Peyer's patch (tissue), 4 donors: Measurements from ENCODE around the gene RYK. TPM values are rescaled to one million over a fixed set of nuclear protein-coding genes. Genes with fewer than 3 reads are reported as not detected.
"Not testable (repeated sequence)": the region's sequence is repeated elsewhere in the genome, so short reads cannot be mapped to it uniquely, and the experiment has no call there.

Source experiments
- DNase-seq, 3 donors: peaks; one replicate each; pipeline ENCODE4 v3.0.0-alpha.2; 2017 to 2019
- H3K27ac ChIP-seq, 4 donors: fragments of 200-600 bp; sonication (generic); one replicate each; pipeline ENCODE4 v1.5.1; 2016 to 2019
- H3K27me3 ChIP-seq, 2 donors: fragments of 200-600 bp; sonication (generic); one replicate each; pipeline ENCODE4 v1.5.1; 2019
- H3K36me3 ChIP-seq, 3 donors: fragments of 200-600 bp; sonication (generic); one replicate each; pipeline ENCODE4 v1.5.1; 2016 to 2019
- H3K4me1 ChIP-seq, 4 donors: fragments of 200-600 bp; sonication (generic); one replicate each; pipeline ENCODE4 v1.5.1; 2016 to 2019
- H3K4me3 ChIP-seq, 4 donors: fragments of 200-600 bp; sonication (generic); 1 replicate in 3 of 4; 2 replicates in 1 of 4; pipeline ENCODE4 v1.5.1; 2016 to 2019; ENCODE audit warnings: mild to moderate bottlenecking in 1 of 4
- H3K9me3 ChIP-seq, 4 donors: fragments of 200-600 bp; sonication (generic); one replicate each; pipeline ENCODE4 v1.5.1; 2016 to 2019; ENCODE audit warnings: mild to moderate bottlenecking in 1 of 4
- CTCF ChIP-seq, 6 experiments: fragments of 450-650 bp in 4 of 6; fragments of 200-600 bp in 2 of 6; sonication (generic) in 1 of 6; IDR thresholded peaks; one replicate each; pipeline ENCODE4 v1.5.1; 2017 to 2019; ENCODE audit warnings: antibody characterized with exemption in 6 of 6, mild to moderate bottlenecking in 3 of 6, moderate library complexity in 1 of 6
- POLR2A ChIP-seq, 2 donors: fragments of 450-650 bp; IDR thresholded peaks; one replicate each; pipeline ENCODE4 v1.5.1; 2017; ENCODE audit warnings: antibody characterized with exemption in 2 of 2, mild to moderate bottlenecking in 2 of 2, moderate library complexity in 2 of 2
- total RNA-seq, 4 donors: library from RNA; depleted of rRNA; stranded (reverse); fragments of >200 nt; gene quantifications; one replicate each; pipeline ENCODE4 v1.1.0, GENCODE V29; 2016

The RYK gene
- total RNA-seq, 4 donors from 2014 or later: 24.3 to 71.4 (median 38.2) TPM

DNA sequence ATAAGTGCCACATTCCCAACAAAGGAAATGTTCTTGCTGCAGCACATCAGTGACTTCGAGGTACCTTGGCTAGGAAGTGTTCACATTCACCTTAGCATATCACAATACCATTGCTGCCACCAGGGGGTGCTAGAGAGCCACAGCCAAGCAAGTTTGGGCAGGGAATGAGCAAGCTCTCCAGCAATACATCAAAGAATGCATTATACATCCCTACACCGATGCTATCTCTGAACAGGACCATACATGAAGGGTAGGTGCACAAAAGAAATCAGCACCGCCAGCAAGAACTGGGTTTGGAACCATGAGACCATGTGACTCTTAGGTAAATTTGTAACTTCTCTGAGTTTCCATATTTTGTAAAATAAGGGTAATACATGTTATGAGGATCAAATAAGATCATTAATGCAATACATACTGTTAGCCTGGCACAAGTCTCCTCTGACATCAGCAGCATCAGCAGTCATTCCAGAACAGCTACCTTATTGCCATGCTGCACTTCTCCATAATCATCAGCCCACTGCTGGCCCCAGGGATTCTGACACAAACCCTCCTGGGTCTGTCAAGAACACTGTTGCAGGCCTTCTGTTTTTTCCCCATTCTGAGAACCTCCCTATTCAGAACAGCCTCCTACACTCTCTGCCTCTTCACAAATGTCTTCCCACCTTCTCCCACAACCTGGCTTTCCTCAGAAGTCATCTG, 37.5 kb downstream of the RYK start:
- Histone ChIP-seq H3K9me3 (no peaks in the 10 kb centered on the region), H3K4me1 (no peaks in the 10 kb centered on the region), H3K36me3 (peaks cover 0 to 25% (median 0%) of the 10 kb centered on the region in 3 donors), H3K4me3 (no peak overlapping the region), H3K27me3 (no peaks in the 10 kb centered on the region), H3K27ac (no peak overlapping the region)
- peak; percentile 84 to 94 (median 85) for DNase-seq
- TF ChIP-seq POLR2A (IDR thresholded peaks at IDR 0.05) (no peak), CTCF (IDR thresholded peaks at IDR 0.05) (peak; percentile 83 to 98 (median 92))

GRCh38 chr3:134211797-134212196, 38.9 kb downstream of the RYK start:
- no peak for DNase-seq
- Histone ChIP-seq H3K9me3 (no peaks in the 10 kb centered on the region), H3K4me3 (no peak overlapping the region), H3K27ac (no peak overlapping the region), H3K36me3 (peaks cover 0 to 28% (median 0%) of the 10 kb centered on the region in 3 donors), H3K27me3 (no peaks in the 10 kb centered on the region), H3K4me1 (no peaks in the 10 kb centered on the region)
- no peak for TF ChIP-seq POLR2A (IDR thresholded peaks at IDR 0.05)
- peak in 3 of 6 experiments; percentile 31 to 51 (median 43) for TF ChIP-seq CTCF (IDR thresholded peaks at IDR 0.05)

- no peak for DNase-seq
- no peak overlapping the region for H3K4me3 ChIP-seq
- no peaks in the 10 kb centered on the region for H3K4me1 ChIP-seq
- H3K27me3 ChIP-seq: no peaks in the 10 kb centered on the region
- no peaks in the 10 kb centered on the region for H3K9me3 ChIP-seq
- TF ChIP-seq POLR2A (IDR thresholded peaks at IDR 0.05) (no peak), CTCF (IDR thresholded peaks at IDR 0.05) (no peak)
- H3K36me3 ChIP-seq: peaks cover 0 to 39% (median 0%) of the 10 kb centered on the region in 3 donors
- H3K27ac ChIP-seq: no peak overlapping the region
Observed at GRCh38 chr3:134205451-134205850, 45.2 kb downstream of the RYK start.

DNA sequence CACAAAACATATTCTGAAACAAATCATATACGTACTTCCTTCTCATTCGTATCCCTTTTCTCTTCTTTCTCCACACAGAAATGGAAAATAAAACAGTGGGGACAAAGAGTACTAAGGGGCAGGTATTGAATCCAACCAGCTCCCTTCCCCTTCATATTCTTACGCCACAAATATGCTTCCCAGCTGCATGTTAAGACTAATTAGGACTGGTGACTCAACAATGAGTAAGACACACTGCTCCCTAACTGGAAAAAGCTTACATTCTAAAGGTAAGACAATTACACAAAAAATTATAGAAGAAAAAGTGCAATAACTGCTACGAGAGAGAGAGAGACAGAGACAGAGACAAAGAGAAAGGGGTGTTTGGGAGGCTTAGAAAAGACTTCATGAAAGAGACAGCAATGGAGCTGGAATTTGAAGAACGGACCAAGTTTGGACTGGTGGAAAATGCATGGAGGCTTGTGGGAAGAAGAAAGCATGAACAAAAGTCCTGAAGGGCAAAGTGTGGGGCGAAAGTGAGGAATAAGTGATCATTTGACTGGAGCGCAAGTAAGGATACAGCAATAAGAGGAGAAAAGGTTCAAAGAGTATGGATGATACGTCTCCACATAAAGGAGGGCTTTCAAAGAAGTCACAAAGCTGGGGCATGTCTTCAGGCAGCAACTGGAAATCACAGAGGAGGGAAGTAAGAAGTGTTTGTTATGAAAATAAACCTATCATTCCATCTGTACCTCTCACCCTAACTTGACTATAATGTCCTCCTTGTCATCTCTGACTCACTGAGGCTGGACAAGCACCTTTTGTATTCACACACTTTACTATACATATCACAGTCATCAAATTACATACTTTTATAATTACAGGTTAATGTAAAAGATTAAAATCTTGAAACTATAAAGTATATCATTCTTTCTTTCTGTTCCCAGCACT, 49.2 kb downstream of the RYK start:
- Histone ChIP-seq H3K27me3 (no peaks in the 10 kb centered on the region), H3K4me3 (no peak overlapping the region), H3K9me3 (no peaks in the 10 kb centered on the region), H3K27ac (no peak overlapping the region), H3K4me1 (no peaks in the 10 kb centered on the region), H3K36me3 (peaks cover 0 to 33% (median 0%) of the 10 kb centered on the region in 3 donors)
- TF ChIP-seq POLR2A (IDR thresholded peaks at IDR 0.05) (no peak), CTCF (IDR thresholded peaks at IDR 0.05) (no peak)
- DNase-seq: no peak

DNA sequence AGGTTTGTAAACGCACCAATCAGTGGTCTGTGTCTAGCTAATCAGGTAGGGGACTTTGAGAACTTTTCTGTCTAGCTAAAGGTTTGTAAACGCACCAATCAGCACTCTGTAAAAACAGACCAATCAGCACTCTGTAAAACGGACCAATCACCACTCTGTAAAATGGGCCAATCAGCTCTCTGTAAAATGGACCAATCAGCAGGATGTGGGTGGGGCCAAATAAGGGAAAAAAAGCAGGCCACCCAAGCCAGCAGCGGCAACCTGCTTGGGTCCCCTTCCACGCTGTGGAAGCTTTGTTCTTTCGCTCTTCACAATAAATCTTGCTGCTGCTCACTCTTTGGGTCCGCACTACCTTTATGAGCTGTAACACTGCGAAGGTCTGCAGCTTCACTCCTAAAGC, 50.8 kb downstream of the RYK start:
- H3K4me3 ChIP-seq, H3K27ac ChIP-seq, H3K27me3 ChIP-seq, DNase-seq, H3K4me1 ChIP-seq, H3K9me3 ChIP-seq: not testable (repeated sequence)
- H3K36me3 ChIP-seq: peaks cover 0 to 29% (median 0%) of the 10 kb centered on the region in 3 donors

GRCh38 chr3:134199240-134199639, 51.4 kb downstream of the RYK start:
- TF ChIP-seq CTCF (IDR thresholded peaks at IDR 0.05) (no peak), POLR2A (IDR thresholded peaks at IDR 0.05) (no peak)
- no peak overlapping the region for H3K4me3 ChIP-seq
- no peaks in the 10 kb centered on the region for H3K4me1 ChIP-seq
- H3K36me3 ChIP-seq: peaks cover 0 to 32% (median 0%) of the 10 kb centered on the region in 3 donors
- no peaks in the 10 kb centered on the region for H3K27me3 ChIP-seq
- H3K9me3 ChIP-seq: no peaks in the 10 kb centered on the region
- H3K27ac ChIP-seq: no peak overlapping the region
- DNase-seq: no peak
